ENCODE results near the gene NPAS1. TPM values are rescaled to one million over a fixed set of nuclear protein-coding genes. Genes with fewer than 3 reads are reported as not detected.

Gene NPAS1
- 1.2 and 4.3 TPM in 2 replicates for total RNA-seq (ENCODE audit: low replicate concordance)

GRCh38 chr19:47019431-47020041 is at the start of gene NPAS1:
Gene NPAS1, plus strand, starts transcription at chr19:47019837. Its CDS starts 1,211 bp downstream, at chr19:47021048.
- no peak for TF ChIP-seq CTCF (IDR thresholded peaks at IDR 0.05)
- TF ChIP-seq EZH2 (IDR thresholded peaks at IDR 0.05) = no peak
- no peak for TF ChIP-seq EZH2phosphoT487 (IDR thresholded peaks at IDR 0.05)
- Mint-ChIP-seq H3K9me3 (no peaks in the 10 kb centered on the region), H3K27ac (no peak within 1 kb of the TSS), H3K36me3 (no peaks in the 10 kb centered on the region), H3K4me1 (peaks cover 16% of the 10 kb centered on the region), H3K27me3 (ENCODE audit: insufficient read depth, low read depth) (peaks cover 55% of the 10 kb centered on the region), H3K4me3 (peak within 1 kb of the TSS; percentile 70)
- Histone ChIP-seq H3K9ac (no peak within 1 kb of the TSS), H3K4me1 (peaks cover 33% of the 10 kb centered on the region), H2AFZ (replicated peaks) (no peak within 1 kb of the TSS), H3K9me3 (ENCODE audit: low read depth) (no peaks in the 10 kb centered on the region), H3K27ac (no peak within 1 kb of the TSS), H3K4me2 (peak within 1 kb of the TSS; percentile 85), H3K27me3 (peaks cover 68% of the 10 kb centered on the region), H3K79me2 (ENCODE audit: low read depth) (no peaks in the 10 kb centered on the region), H3K36me3 (no peaks in the 10 kb centered on the region), H4K20me1 (ENCODE audit: low read depth) (peaks cover 24% of the 10 kb centered on the region), H3F3A (ENCODE audit: low read depth) (peaks cover 30% of the 10 kb centered on the region), H3K4me3 (peak within 1 kb of the TSS; percentile 44)
- peak; percentile 63 for DNase-seq (ENCODE audit: low spot score)

GRCh38 chr19:46970815-46971214 is 48.8 kb upstream of the NPAS1 start:
- H3K9ac ChIP-seq = no peak overlapping the region
- Mint-ChIP-seq H3K27ac (no peak overlapping the region), H3K9me3 (no peaks in the 10 kb centered on the region), H3K4me1 (peaks cover 34% of the 10 kb centered on the region), H3K4me3 (no peak overlapping the region), H3K36me3 (peaks cover 8% of the 10 kb centered on the region), H3K27me3 (ENCODE audit: insufficient read depth, low read depth) (peaks cover 3% of the 10 kb centered on the region)
- peaks cover 22% of the 10 kb centered on the region for H3F3A ChIP-seq (ENCODE audit: low read depth)
- peaks cover 24% of the 10 kb centered on the region for H3K79me2 ChIP-seq (ENCODE audit: low read depth)
- no peak overlapping the region for H3K4me3 ChIP-seq
- TF ChIP-seq CTCF (IDR thresholded peaks at IDR 0.05) = no peak
- TF ChIP-seq EZH2phosphoT487 (IDR thresholded peaks at IDR 0.05) = no peak
- TF ChIP-seq EZH2 (IDR thresholded peaks at IDR 0.05) = no peak
- no peak for DNase-seq (ENCODE audit: low spot score)
- peaks cover 14% of the 10 kb centered on the region for H3K4me1 ChIP-seq
- peaks cover 2% of the 10 kb centered on the region for H3K36me3 ChIP-seq
- no peaks in the 10 kb centered on the region for H3K9me3 ChIP-seq (ENCODE audit: low read depth)
- peaks cover 52% of the 10 kb centered on the region for H4K20me1 ChIP-seq (ENCODE audit: low read depth)
- no peak overlapping the region for H2AFZ ChIP-seq (replicated peaks)
- no peak overlapping the region for H3K27ac ChIP-seq
- no peak overlapping the region for H3K4me2 ChIP-seq
- H3K27me3 ChIP-seq = no peaks in the 10 kb centered on the region

GRCh38 chr19:46972311-46972710 is 47.3 kb upstream of the NPAS1 start:
- peaks cover 8% of the 10 kb centered on the region for H3K36me3 Mint-ChIP-seq
- no peak overlapping the region for H3K27ac Mint-ChIP-seq
- Histone ChIP-seq H3K9ac (no peak overlapping the region), H3K4me1 (peaks cover 28% of the 10 kb centered on the region), H3K9me3 (ENCODE audit: low read depth) (no peaks in the 10 kb centered on the region), H3K4me3 (no peak overlapping the region), H3F3A (ENCODE audit: low read depth) (peaks cover 29% of the 10 kb centered on the region), H3K27ac (peak overlapping the region; percentile 6), H4K20me1 (ENCODE audit: low read depth) (peaks cover 52% of the 10 kb centered on the region), H3K27me3 (no peaks in the 10 kb centered on the region), H3K79me2 (ENCODE audit: low read depth) (peaks cover 20% of the 10 kb centered on the region), H3K36me3 (no peaks in the 10 kb centered on the region), H3K4me2 (no peak overlapping the region), H2AFZ (replicated peaks) (no peak overlapping the region)
- no peaks in the 10 kb centered on the region for H3K9me3 Mint-ChIP-seq
- TF ChIP-seq EZH2phosphoT487 (IDR thresholded peaks at IDR 0.05) (no peak), EZH2 (IDR thresholded peaks at IDR 0.05) (no peak), CTCF (IDR thresholded peaks at IDR 0.05) (no peak)
- H3K27me3 Mint-ChIP-seq (ENCODE audit: insufficient read depth, low read depth) = peaks cover 3% of the 10 kb centered on the region
- H3K4me1 Mint-ChIP-seq = peaks cover 40% of the 10 kb centered on the region
- no peak for DNase-seq (ENCODE audit: low spot score)
- H3K4me3 Mint-ChIP-seq = no peak overlapping the region
